ENCODE results near the gene DGKE.

The DGKE gene

DNA sequence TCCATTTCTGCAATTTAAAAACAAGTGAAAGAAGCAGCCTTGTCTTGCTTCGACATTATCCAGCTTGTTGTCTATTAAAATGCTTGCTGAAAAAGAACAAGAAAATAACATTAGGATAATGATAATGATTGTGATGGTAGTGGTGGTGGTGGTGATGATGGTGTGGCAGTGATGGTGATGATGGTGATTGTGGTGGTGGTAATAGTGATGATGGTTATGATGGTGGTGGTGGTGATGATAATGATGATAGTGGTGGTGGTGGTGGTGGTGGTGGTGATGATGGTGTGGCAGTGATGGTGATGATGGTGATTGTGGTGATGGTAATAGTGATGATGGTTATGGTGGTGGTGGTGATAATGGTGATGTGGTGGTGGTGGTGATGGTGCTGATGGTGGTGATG lies 41.7 kb upstream of the DGKE start:
- H4K8ac ChIP-seq (ENCODE audit: low read depth, low read length) = no peak overlapping the region
- H3K4ac ChIP-seq (ENCODE audit: low read length) = no peak overlapping the region
- H3K18ac ChIP-seq (ENCODE audit: low read length) = no peak overlapping the region
- DNase-seq (ENCODE audit: low spot score) = no peak
- H3K14ac ChIP-seq (ENCODE audit: low read length) = no peak overlapping the region
- peaks cover 0 to 2% of the 10 kb centered on the region in 2 donors for H3K9me3 ChIP-seq (replicated peaks in 1 of 2; ENCODE audit: control insufficient read depth in 2 of 2, insufficient read depth in 1 of 2, low read depth in 1 of 2, low read length in 2 of 2)
- H2AFZ ChIP-seq (ENCODE audit: low read length) = no peak overlapping the region
- H3K4me2 ChIP-seq (ENCODE audit: insufficient read depth, low read length, poor library complexity, severe bottlenecking) = no peak overlapping the region
- no peaks in the 10 kb centered on the region for H3K36me3 ChIP-seq (replicated peaks in 1 of 2; ENCODE audit: control insufficient read depth in 2 of 2, insufficient read depth in 2 of 2, low read length in 2 of 2)
- H3K4me3 ChIP-seq (ENCODE audit: low read length in 2 of 2) = no peak overlapping the region
- peaks cover 0 to 10% (median 0%) of the 10 kb centered on the region in 3 experiments for H3K27me3 ChIP-seq (ENCODE audit: control insufficient read depth in 3 of 3, insufficient read depth in 3 of 3, low read depth in 1 of 3, low read length in 3 of 3)
- H3K9ac ChIP-seq (ENCODE audit: low read depth, low read length, poor library complexity) = no peak overlapping the region
- no CpG with 5 or more reads among the region's 1 CpG for WGBS, 2 donors (ENCODE audit: extremely low coverage in 2 of 2, insufficient read length in 2 of 2, insufficient replicate concordance in 1 of 2)
- H4K91ac ChIP-seq (ENCODE audit: low read depth, low read length, poor library complexity) = no peak overlapping the region
- H2AK5ac ChIP-seq (ENCODE audit: low read depth, low read length) = no peak overlapping the region
- H2BK15ac ChIP-seq (ENCODE audit: low read length) = no peak overlapping the region
- no peak overlapping the region for H2BK12ac ChIP-seq (ENCODE audit: low read length)
- H3K4me1 ChIP-seq (ENCODE audit: control insufficient read depth in 2 of 2, insufficient read depth in 1 of 2, low read depth in 1 of 2, low read length in 2 of 2) = peaks cover 0 to 11% of the 10 kb centered on the region in 2 donors
- H2BK5ac ChIP-seq (ENCODE audit: low read length) = no peak overlapping the region
- H3K79me1 ChIP-seq (ENCODE audit: low read depth, low read length) = no peaks in the 10 kb centered on the region
- no peak overlapping the region for H3K23ac ChIP-seq (ENCODE audit: low read depth, low read length, poor library complexity)
- no peak overlapping the region for H3K27ac ChIP-seq (replicated peaks; ENCODE audit: low read length)
- no peak overlapping the region for H2BK120ac ChIP-seq (ENCODE audit: low read depth, low read length)

DNA sequence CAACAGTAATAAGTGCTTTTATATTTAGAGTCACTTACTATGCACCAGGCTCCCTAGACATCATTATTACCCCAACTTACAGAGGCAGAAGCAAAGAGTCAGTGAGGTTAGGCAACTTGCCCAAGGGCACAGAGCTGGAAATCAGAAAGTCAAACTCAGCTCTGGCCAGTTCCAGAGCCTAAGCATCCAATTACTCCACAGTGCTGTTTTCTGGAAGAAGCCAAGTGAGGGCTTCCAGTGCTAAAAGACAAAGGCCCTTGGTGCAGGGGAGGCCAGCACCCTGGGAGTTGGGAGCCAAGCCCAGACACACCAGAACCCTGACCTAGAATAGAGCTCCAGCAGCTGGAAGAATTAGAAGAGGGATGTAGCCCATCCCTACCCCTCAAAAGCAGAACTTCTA lies 40.4 kb upstream of the DGKE start:
- H2BK15ac ChIP-seq (ENCODE audit: low read length) = no peak overlapping the region
- no peaks in the 10 kb centered on the region for H3K79me1 ChIP-seq (ENCODE audit: low read depth, low read length)
- H2AK5ac ChIP-seq (ENCODE audit: low read depth, low read length) = no peak overlapping the region
- no peak overlapping the region for H2BK5ac ChIP-seq (ENCODE audit: low read length)
- H3K9ac ChIP-seq (ENCODE audit: low read depth, low read length, poor library complexity) = no peak overlapping the region
- H3K27me3 ChIP-seq (ENCODE audit: control insufficient read depth in 3 of 3, insufficient read depth in 3 of 3, low read depth in 1 of 3, low read length in 3 of 3) = peaks cover 0 to 10% (median 0%) of the 10 kb centered on the region in 3 experiments
- H2AFZ ChIP-seq (ENCODE audit: low read length) = no peak overlapping the region
- peaks cover 0 to 14% of the 10 kb centered on the region in 2 donors for H3K4me1 ChIP-seq (ENCODE audit: control insufficient read depth in 2 of 2, insufficient read depth in 1 of 2, low read depth in 1 of 2, low read length in 2 of 2)
- H4K91ac ChIP-seq (ENCODE audit: low read depth, low read length, poor library complexity) = no peak overlapping the region
- H3K14ac ChIP-seq (ENCODE audit: low read length) = no peak overlapping the region
- H4K8ac ChIP-seq (ENCODE audit: low read depth, low read length) = no peak overlapping the region
- H3K27ac ChIP-seq (replicated peaks; ENCODE audit: low read length) = no peak overlapping the region
- H3K4ac ChIP-seq (ENCODE audit: low read length) = no peak overlapping the region
- DNase-seq (ENCODE audit: low spot score) = no peak
- no peak overlapping the region for H2BK12ac ChIP-seq (ENCODE audit: low read length)
- no peak overlapping the region for H3K23ac ChIP-seq (ENCODE audit: low read depth, low read length, poor library complexity)
- peaks cover 0 to 2% of the 10 kb centered on the region in 2 donors for H3K9me3 ChIP-seq (replicated peaks in 1 of 2; ENCODE audit: control insufficient read depth in 2 of 2, insufficient read depth in 1 of 2, low read depth in 1 of 2, low read length in 2 of 2)
- no peak overlapping the region for H2BK120ac ChIP-seq (ENCODE audit: low read depth, low read length)
- no peak overlapping the region for H3K18ac ChIP-seq (ENCODE audit: low read length)
- no peaks in the 10 kb centered on the region for H3K36me3 ChIP-seq (replicated peaks in 1 of 2; ENCODE audit: control insufficient read depth in 2 of 2, insufficient read depth in 2 of 2, low read length in 2 of 2)
- H3K4me2 ChIP-seq (ENCODE audit: insufficient read depth, low read length, poor library complexity, severe bottlenecking) = no peak overlapping the region
- no peak overlapping the region for H3K4me3 ChIP-seq (ENCODE audit: low read length in 2 of 2)

DNA sequence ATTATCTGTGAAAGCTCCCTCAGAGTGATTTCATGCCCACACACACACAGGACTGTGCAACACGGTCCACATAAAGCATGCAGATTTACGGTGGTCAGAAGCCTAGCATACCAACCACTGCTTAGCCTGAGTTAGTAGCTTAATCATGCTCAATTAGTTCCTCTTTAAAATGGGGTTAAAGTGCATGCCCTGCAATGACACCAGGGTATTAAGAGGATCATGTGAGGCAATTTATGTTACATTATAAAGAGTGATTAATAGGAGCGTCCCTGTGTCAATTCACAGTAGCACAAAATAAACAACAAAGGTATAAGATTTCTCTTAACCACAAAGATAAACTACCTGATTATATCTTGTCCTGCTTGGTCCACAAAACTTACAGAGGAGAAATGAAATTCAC lies 40.0 kb upstream of the DGKE start:
- Histone ChIP-seq H2BK120ac (ENCODE audit: low read depth, low read length) (no peak overlapping the region), H3K79me1 (ENCODE audit: low read depth, low read length) (no peaks in the 10 kb centered on the region), H3K27ac (replicated peaks; ENCODE audit: low read length) (no peak overlapping the region), H3K4me1 (ENCODE audit: control insufficient read depth in 2 of 2, insufficient read depth in 1 of 2, low read depth in 1 of 2, low read length in 2 of 2) (peaks cover 2 to 15% of the 10 kb centered on the region in 2 donors), H4K8ac (ENCODE audit: low read depth, low read length) (no peak overlapping the region), H3K4me2 (ENCODE audit: insufficient read depth, low read length, poor library complexity, severe bottlenecking) (no peak overlapping the region), H3K4ac (ENCODE audit: low read length) (no peak overlapping the region), H3K9ac (ENCODE audit: low read depth, low read length, poor library complexity) (no peak overlapping the region), H3K36me3 (replicated peaks in 1 of 2; ENCODE audit: control insufficient read depth in 2 of 2, insufficient read depth in 2 of 2, low read length in 2 of 2) (no peaks in the 10 kb centered on the region), H3K18ac (ENCODE audit: low read length) (no peak overlapping the region), H2AFZ (ENCODE audit: low read length) (no peak overlapping the region), H3K4me3 (ENCODE audit: low read length in 2 of 2) (no peak overlapping the region), H3K23ac (ENCODE audit: low read depth, low read length, poor library complexity) (no peak overlapping the region), H3K27me3 (ENCODE audit: control insufficient read depth in 3 of 3, insufficient read depth in 3 of 3, low read depth in 1 of 3, low read length in 3 of 3) (peaks cover 0 to 10% (median 0%) of the 10 kb centered on the region in 3 experiments), H3K14ac (ENCODE audit: low read length) (no peak overlapping the region), H2BK15ac (ENCODE audit: low read length) (no peak overlapping the region), H2BK12ac (ENCODE audit: low read length) (no peak overlapping the region), H4K91ac (ENCODE audit: low read depth, low read length, poor library complexity) (no peak overlapping the region), H2AK5ac (ENCODE audit: low read depth, low read length) (no peak overlapping the region), H2BK5ac (ENCODE audit: low read length) (no peak overlapping the region), H3K9me3 (replicated peaks in 1 of 2; ENCODE audit: control insufficient read depth in 2 of 2, insufficient read depth in 1 of 2, low read depth in 1 of 2, low read length in 2 of 2) (peaks cover 0 to 2% of the 10 kb centered on the region in 2 donors)
- no peak for DNase-seq (ENCODE audit: low spot score)
- WGBS, 2 donors (ENCODE audit: extremely low coverage in 2 of 2, insufficient read length in 2 of 2, insufficient replicate concordance in 1 of 2) = no CpG with 5 or more reads among the region's 3 CpGs

DNA sequence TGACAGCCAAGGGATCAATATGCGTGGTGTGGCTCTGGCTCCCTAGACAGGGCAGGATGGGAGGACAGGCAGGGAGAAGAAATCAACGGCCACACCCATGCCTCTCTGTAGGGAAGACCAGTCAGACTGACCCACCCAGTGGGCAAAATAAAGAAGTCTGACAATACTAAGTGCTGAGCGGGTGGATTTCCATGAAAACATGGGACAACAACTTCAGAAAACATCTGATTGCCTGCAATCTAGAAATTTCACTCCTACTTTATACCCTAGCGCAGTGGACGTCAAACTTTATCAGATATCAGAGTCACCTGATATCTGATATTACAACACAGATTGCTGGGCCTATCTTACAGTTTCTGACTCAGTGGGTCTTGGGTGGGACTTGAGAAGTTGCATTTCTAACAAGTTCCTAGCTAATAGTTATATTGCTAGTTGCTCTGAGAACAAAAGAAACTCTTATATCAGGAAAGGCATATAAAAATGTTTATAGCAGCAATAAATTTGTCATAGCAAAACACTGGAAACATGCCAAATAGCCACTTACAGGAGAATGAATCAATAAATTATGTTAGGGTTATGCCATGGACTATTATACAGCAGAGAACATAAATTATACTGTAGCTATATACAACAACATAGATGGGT lies 38.6 kb upstream of the DGKE start:
- no peak overlapping the region for H3K27ac ChIP-seq (replicated peaks; ENCODE audit: low read length)
- no peak overlapping the region for H2BK5ac ChIP-seq (ENCODE audit: low read length)
- H2BK120ac ChIP-seq (ENCODE audit: low read depth, low read length) = no peak overlapping the region
- H3K4ac ChIP-seq (ENCODE audit: low read length) = no peak overlapping the region
- peaks cover 2 to 17% of the 10 kb centered on the region in 2 donors for H3K4me1 ChIP-seq (ENCODE audit: control insufficient read depth in 2 of 2, insufficient read depth in 1 of 2, low read depth in 1 of 2, low read length in 2 of 2)
- no peak overlapping the region for H4K8ac ChIP-seq (ENCODE audit: low read depth, low read length)
- no peaks in the 10 kb centered on the region for H3K36me3 ChIP-seq (replicated peaks in 1 of 2; ENCODE audit: control insufficient read depth in 2 of 2, insufficient read depth in 2 of 2, low read length in 2 of 2)
- no peaks in the 10 kb centered on the region for H3K79me1 ChIP-seq (ENCODE audit: low read depth, low read length)
- H3K27me3 ChIP-seq (ENCODE audit: control insufficient read depth in 3 of 3, insufficient read depth in 3 of 3, low read depth in 1 of 3, low read length in 3 of 3) = peaks cover 0 to 5% (median 0%) of the 10 kb centered on the region in 3 experiments
- H3K9me3 ChIP-seq (replicated peaks in 1 of 2; ENCODE audit: control insufficient read depth in 2 of 2, insufficient read depth in 1 of 2, low read depth in 1 of 2, low read length in 2 of 2) = peaks cover 0 to 2% of the 10 kb centered on the region in 2 donors
- H2BK12ac ChIP-seq (ENCODE audit: low read length) = no peak overlapping the region
- WGBS, 2 donors (ENCODE audit: extremely low coverage in 2 of 2, insufficient read length in 2 of 2, insufficient replicate concordance in 1 of 2) = no CpG with 5 or more reads among the region's 5 CpGs
- no peak overlapping the region for H3K4me3 ChIP-seq (ENCODE audit: low read length in 2 of 2)
- DNase-seq (ENCODE audit: low spot score) = no peak
- no peak overlapping the region for H2AFZ ChIP-seq (ENCODE audit: low read length)
- no peak overlapping the region for H3K18ac ChIP-seq (ENCODE audit: low read length)
- H2AK5ac ChIP-seq (ENCODE audit: low read depth, low read length) = no peak overlapping the region
- peak overlapping the region; percentile 7 for H2BK15ac ChIP-seq (ENCODE audit: low read length)
- H3K23ac ChIP-seq (ENCODE audit: low read depth, low read length, poor library complexity) = peak overlapping the region; percentile 44
- H4K91ac ChIP-seq (ENCODE audit: low read depth, low read length, poor library complexity) = no peak overlapping the region
- no peak overlapping the region for H3K9ac ChIP-seq (ENCODE audit: low read depth, low read length, poor library complexity)
- H3K4me2 ChIP-seq (ENCODE audit: insufficient read depth, low read length, poor library complexity, severe bottlenecking) = no peak overlapping the region
- no peak overlapping the region for H3K14ac ChIP-seq (ENCODE audit: low read length)

Measured in neuronal stem cell (in vitro differentiated cells).